Sciatic nerve (tissue), 2 donors: Measurements from ENCODE around the gene SYT11. TPM values are rescaled to one million over a fixed set of nuclear protein-coding genes. Genes with fewer than 3 reads are reported as not detected.
"Not testable (repeated sequence)": the region's sequence is repeated elsewhere in the genome, so short reads cannot be mapped to it uniquely, and the experiment has no call there.

ENCODE experiments used
- ATAC-seq: fragments of 200-7000 bp; cut with Tn5 transposase; one replicate; pipeline ENCODE4 v1.9.1; 2020; ENCODE audit warnings: mild to moderate bottlenecking, moderate library complexity
- DNase-seq: peaks from one replicate; pipeline ENCODE4 v3.0.0-alpha.2; 2020; ENCODE audit warnings: low spot score
- intact Hi-C: fragments of 100-400 bp; cut with DNase I; formaldehyde crosslinking; loops from one replicate; pipeline ENCODE4 v1.14.2; 2022
- total RNA-seq: library from RNA; stranded (reverse); fragmentation: NEBNext Ultra II Directional; extraction: Animal tissue kit (Norgen Biotek cat#: 25700); gene quantifications from one replicate; pipeline ENCODE4 v1.2.1, GENCODE V29; 2021
- donor health status: DM: no; HTN: no; CAD: no.
- donor health status: DM: no; HTN: no; CAD: no.

Gene SYT11
- total RNA-seq, 1 donor from 2014 or later = 45.0 TPM

GRCh38 chr1:155893389-155894142 lies 34.2 kb downstream of the SYT11 start:
- intact Hi-C loops = no loop called here
- DNase-seq (no peak), ATAC-seq (peak; percentile 85)

- DNase-seq, intact Hi-C loops: not testable (repeated sequence)
Observed at GRCh38 chr1:155895617-155896016, 36.2 kb downstream of the SYT11 start.

DNA sequence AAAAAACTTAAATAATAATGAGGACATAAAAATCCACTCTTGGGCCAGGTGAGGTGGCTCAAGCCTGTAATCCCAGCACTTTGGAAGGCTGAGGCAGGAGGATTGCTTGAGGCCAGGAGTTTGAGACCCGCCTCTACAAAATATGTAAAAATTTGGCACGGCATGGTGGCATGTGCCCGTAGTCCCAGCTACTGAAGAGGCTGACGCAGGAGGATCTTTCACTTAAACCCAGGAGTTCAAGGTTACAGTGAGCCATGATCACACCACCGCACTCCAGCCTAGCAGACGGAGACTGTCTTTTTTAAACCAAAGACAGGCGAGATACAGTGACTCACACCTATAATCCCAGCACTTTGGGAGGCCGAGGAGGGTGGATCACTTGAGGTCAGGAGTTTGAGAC lies 37.1 kb downstream of the SYT11 start:
- DNase-seq, ATAC-seq, intact Hi-C loops: not testable (repeated sequence)

More at GRCh38 chr1:155895617-155896016, 36.2 kb downstream of the SYT11 start:
- not testable (repeated sequence) for ATAC-seq

DNA sequence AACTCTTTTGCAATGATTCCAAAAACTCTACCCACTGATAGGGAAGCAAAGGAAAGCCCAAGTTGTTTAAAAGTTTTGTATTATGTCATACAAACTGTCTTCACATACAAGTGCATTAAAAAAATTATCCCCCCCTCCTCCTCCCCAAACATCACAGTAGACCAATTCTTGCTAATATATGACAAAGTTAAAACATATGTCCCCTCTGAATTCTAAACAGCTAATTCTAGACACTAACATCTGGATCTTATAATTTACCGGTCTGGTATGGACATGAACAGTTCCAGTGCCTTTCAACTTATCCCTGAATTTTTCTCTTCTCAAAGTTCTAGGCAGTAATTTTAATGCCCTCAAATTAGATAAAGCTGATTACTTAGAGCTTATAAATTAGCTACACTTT lies 38.4 kb downstream of the SYT11 start:
- intact Hi-C loops = no loop called here
- ATAC-seq = no peak
- DNase-seq = no peak

- ATAC-seq = no peak
- DNase-seq = no peak
- intact Hi-C loops = no loop called here
Observed at GRCh38 chr1:155898888-155899287, 39.5 kb downstream of the SYT11 start.

- DNase-seq (no peak), ATAC-seq (no peak)
- intact Hi-C loops = no loop called here
Observed at GRCh38 chr1:155899683-155900082, 40.3 kb downstream of the SYT11 start.

DNA sequence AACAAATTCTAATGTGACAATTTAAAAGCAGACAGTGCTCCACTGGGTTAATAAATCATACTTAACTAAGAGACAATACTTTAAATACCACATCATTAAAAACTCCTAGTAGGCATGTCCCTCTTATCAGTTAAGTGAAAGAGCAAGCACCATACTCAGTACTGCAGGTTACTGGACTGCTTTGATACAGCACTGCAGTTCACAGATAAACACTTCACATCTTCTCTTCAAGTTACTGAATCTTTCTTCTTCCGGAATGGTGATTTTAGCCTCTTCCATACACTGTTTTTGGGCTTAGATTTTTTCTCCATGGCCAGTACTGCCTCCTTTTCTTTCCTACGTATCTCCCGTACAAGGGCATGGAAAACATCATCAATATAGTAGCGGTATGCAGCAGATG lies 40.8 kb downstream of the SYT11 start:
- no peak for ATAC-seq
- intact Hi-C loops = no loop called here

DNA sequence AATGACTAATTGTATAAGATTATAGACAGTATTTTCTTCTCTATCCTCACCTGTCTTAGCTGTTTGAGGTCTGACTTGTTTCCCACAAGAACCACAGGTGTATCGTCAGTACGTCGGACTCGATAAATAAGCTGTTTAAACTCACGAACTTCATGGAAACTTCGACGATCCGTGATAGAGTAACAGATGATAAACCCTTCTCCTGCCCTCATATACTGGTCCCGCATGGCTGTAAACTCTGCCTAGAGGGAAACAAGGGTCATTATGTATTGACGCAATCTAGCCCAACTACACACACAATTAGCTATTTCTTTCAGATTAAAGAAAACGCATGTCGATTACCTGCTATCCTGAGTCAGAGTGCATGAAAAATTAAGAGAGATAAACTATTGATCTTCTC lies 44.9 kb downstream of the SYT11 start:
- DNase-seq (no peak), ATAC-seq (no peak)
- intact Hi-C loops = no loop called here

More for the DNA sequence above, 40.8 kb downstream of the SYT11 start:
- no peak for DNase-seq

- ATAC-seq = peak; percentile 27
- intact Hi-C loops = no loop called here
- DNase-seq = no peak
Observed at GRCh38 chr1:155909894-155910293, 50.5 kb downstream of the SYT11 start.

GRCh38 chr1:155910621-155911121 lies 51.3 kb downstream of the SYT11 start:
- no peak for DNase-seq
- ATAC-seq = peak; percentile 81

DNA sequence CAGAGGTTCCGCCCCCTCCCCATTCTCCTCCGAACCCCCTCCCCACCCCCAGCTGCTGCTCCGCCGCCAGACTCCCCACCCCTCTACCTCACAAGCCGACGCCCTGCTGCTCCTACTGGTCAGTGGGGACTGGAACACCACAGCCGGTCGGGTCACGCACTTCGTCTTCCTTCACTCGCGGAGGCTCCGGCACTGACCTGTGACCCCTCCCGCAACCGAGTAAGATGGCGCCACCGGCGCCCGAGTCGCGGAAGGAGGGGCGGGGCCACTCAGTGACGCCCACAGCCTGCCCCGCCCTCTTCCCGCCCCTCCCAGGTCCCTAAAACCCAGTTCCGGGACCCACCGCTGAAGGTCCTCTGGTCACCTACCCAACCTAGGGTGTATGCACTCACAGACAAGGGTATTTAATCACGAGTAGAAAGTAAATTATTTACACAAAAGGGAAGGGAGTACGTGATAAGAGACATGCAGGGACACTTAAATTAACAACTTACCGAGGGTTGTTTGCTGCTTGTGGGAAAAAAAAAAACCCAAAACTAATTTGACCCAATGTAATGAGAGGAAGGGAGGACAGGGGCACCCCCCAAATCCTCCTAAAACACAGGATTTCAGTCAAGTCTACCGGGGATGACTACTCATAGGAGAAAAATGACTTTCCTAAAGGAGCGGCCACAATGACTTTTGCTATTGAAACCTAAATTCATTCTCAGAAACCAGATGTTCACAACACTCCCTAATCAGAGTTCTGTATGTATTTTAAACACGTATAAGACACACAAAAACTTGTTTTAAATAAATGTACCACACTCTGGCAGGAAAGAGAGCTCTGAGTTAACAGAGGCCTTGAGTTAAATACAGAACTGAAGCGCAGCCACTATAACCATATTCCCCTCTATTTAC lies 52.0 kb downstream of the SYT11 start, which contains the start of gene RIT1:
Gene RIT1 (minus strand): TSS at position 194 of the 900 bp plus-strand sequence. CDS start 588 bp downstream, outside the sequence.
- intact Hi-C loops = no loop called here
- DNase-seq (peak; percentile 94), ATAC-seq (peak; percentile 99)

More at GRCh38 chr1:155910621-155911121, 51.3 kb downstream of the SYT11 start:
- intact Hi-C loops = no loop called here

GRCh38 chr1:155912056-155912536 lies 52.7 kb downstream of the SYT11 start:
- no peak for ATAC-seq
- intact Hi-C loops = no loop called here
- DNase-seq = no peak

DNA sequence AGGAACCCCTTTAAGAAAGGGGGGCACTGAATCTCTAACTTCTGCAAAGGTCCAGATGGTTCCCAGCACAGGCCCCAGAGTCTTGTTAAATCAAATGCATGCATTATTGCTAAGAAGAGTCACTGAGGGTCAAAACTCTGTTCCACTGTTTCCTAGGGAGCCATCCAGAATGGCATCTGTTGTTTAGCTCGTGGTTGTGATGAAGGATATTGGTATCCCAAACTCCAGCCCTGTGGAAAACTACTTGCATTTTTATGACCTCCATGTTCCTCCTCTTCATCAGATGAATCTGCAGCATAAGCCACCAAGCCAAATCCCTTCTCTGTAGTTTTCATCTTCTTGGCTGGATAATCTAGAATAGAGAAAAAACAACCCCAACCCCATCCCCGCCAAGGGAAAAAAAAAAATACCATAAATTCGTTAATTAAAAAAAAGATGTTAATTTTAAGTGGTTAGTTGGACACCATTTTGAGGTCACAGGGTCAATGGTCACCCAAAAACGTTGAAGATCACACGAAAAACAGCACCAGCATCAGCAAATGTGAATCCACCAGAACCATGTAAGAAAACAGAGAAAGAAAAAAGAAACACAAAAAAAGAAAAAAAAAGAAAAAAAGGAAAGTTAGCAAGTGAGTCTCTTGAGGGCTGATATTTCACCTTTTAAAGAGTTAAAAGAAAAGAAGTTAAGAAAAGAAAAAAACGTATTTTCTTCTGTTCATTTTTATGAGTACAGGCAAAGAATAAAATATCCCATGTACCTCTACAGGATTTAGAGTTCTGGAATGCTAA lies 54.8 kb downstream of the SYT11 start:
- intact Hi-C loops = no loop called here
- no peak for ATAC-seq
- no peak for DNase-seq

DNA sequence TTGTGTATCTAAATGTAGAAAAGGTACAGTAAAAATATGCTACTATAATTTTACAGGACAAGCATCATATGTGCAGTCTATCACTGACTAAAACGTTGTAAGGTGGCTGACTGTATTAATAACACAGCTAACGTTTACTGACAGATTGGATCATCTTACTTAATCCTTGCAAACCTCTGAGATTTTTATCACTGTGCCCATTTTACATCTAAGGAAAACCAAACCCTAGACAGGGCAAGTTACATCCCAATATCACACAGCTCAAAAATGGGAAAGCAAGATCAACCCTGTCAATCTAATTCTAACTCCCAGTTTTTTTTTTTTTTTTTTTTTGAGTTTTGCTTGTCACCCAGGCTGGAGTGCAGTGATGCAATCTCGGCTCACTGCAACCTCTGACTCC lies 59.3 kb downstream of the SYT11 start:
- intact Hi-C loops = no loop called here
- ATAC-seq (no peak), DNase-seq (no peak)

DNA sequence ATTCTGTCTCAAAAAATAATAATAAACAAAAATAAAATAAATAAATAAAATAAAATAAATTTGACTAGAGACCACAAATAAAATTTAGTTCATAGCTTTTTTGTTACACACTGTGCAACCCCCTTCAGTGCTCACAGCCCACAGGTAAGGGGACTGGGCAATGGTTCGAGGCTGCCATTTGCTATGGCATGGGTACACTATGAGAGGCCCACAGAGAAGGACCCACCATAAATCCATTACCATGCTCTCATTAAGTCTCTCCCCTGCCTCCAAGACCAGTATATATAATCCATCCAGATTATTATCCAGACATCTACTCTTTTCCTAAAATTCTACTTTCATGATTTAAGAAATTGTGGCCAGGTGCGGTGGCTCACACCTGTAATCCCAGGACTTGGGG lies 60.4 kb downstream of the SYT11 start:
- intact Hi-C loops = no loop called here
- ATAC-seq (no peak), DNase-seq (no peak)

DNA sequence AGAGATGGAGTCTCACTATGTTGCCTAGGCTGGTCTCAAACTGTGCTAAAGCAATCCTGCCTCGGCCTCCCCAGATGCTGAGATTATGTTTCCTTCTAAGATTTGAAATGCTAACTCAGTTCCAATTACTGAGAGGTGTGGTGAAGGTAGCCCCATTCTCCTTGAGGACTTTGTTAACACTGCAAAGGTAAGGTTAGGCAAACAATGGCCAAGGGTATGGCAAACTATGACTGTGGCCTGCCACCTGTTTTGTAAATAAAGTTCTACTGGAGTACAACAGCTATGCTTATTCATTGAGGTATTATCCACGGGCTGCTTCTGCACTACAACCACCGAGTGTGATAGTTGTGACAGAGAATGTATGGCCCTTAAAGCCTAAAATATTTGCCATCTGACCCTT lies 61.4 kb downstream of the SYT11 start:
- ATAC-seq (no peak), DNase-seq (no peak)
- intact Hi-C loops = no loop called here

DNA sequence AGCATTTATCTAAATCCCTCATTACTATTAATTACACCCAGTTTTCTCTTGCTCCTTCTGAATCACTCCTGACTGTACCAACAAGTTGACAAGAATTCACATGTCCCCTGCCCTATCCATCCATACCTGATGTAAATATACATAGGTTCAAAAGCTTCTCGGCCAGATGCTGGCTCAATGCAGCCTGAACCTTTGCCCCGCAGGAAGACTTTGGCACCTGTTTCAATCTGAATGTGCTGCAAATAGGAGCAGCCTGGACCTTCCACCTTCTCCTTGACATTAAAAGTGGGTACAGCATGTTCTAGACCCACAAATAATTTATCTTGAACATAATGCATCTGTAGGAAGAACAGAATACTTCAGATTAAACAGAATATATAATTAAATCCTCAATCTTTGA lies 66.1 kb downstream of the SYT11 start:
- intact Hi-C loops = no loop called here
- DNase-seq (no peak), ATAC-seq (no peak)

- ATAC-seq (no peak), DNase-seq (no peak)
- intact Hi-C loops = no loop called here
Observed at GRCh38 chr1:155929057-155929456, 69.7 kb downstream of the SYT11 start.

GRCh38 chr1:155930725-155931124 lies 71.4 kb downstream of the SYT11 start:
- intact Hi-C loops, DNase-seq, ATAC-seq: not testable (repeated sequence)
